ENCODE data around the gene PRRX2.

DNA sequence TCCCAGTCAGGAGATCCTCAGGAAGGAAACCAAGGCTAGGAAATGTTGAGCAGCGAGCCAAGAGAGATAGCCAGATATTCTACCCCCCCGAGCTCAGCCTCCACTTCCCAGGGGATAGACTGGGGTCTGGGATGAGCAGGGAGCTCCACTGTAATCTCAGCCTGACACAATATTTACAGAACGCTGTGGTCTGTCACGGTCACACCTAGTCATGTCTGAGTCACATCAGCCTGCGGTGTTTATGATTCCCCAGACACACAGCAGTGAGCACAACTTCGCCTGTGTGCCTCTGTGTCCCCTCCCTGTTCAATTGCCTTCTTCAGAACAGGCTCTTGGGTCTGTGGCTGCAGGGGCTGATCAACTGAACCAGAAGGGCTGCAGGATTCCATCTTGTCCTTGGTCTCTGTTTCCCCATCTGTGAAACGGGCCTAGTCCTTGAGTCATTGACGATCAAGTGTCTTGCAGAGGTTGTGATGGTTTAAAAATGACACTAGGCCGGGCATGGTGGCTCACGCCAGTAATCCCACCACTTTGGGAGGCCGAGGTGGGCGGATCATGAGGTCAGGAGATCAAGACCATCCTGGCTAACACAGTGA is 8.6 kb upstream of the PRRX2 start:
- TF ChIP-seq CTCF (optimal IDR thresholded peaks at IDR 0.05 in 1 of 3, IDR thresholded peaks at IDR 0.05 in 1 of 3, conservative IDR thresholded peaks at IDR 0.05 in 1 of 3; ENCODE audit: extremely low read depth in 1 of 3, insufficient read depth in 2 of 3, low read length in 3 of 3) (no peak), EZH2 (IDR thresholded peaks at IDR 0.05; ENCODE audit: low read length) (no peak)
